Measurements from ENCODE around the gene MPIG6B.

GRCh38 chr6:31767096-31767645 is 44.0 kb downstream of the MPIG6B start:
- TF ChIP-seq CTCF (IDR thresholded peaks at IDR 0.05), result no peak
- no peak for TF ChIP-seq POLR2A (IDR thresholded peaks at IDR 0.05)

Data from body of pancreas (tissue), 4 donors.